ENCODE results near the gene MATK. TPM values are rescaled to one million over a fixed set of nuclear protein-coding genes. Genes with fewer than 3 reads are reported as not detected.

The MATK gene
- total and polyA plus RNA-seq, 7 donors, result 1.8 to 7.7 (median 6.6) TPM; not detected in 4

DNA sequence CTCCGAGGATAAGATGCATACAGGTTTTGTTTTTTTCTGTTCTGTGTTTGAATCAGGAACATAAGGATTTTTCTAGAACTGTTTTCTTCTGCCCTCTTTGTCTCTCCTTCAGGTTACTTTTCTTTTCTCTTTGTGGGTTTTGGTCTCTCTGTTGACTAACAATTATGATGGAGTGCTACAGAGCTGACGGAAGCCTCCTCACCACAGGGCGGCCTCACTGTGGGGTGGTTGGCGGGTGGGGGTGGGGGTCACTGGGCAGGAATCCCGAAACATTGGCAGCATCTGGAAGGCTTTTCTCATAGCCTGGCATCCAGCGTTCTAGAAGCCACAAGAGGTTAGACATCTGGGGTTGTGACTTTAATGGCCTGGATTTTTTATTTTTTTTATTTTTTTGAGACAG, 12.0 kb upstream of the MATK start:
- Histone ChIP-seq H3K36me3 (no peaks in the 10 kb centered on the region), H3K4me1 (peaks cover 0 to 13% (median 9%) of the 10 kb centered on the region in 4 donors), H3K27me3 (peaks cover 20 to 43% (median 27%) of the 10 kb centered on the region in 3 donors), H3K27ac (no peak overlapping the region), H3K4me3 (no peak overlapping the region), H3K9me3 (peaks cover 0 to 7% (median 0%) of the 10 kb centered on the region in 4 donors)
- intact Hi-C loops (cut with DNase I), result no loop called here
- no peak for DNase-seq
- 46 to 70% methylated on average over 6 of the region's 6 CpGs for WGBS, 2 donors
- TF ChIP-seq POLR2A (IDR thresholded peaks at IDR 0.05) (no peak), EP300 (IDR thresholded peaks at IDR 0.05) (no peak), POLR2AphosphoS5 (IDR thresholded peaks at IDR 0.05) (no peak)
- TF ChIP-seq, protein P1, sequence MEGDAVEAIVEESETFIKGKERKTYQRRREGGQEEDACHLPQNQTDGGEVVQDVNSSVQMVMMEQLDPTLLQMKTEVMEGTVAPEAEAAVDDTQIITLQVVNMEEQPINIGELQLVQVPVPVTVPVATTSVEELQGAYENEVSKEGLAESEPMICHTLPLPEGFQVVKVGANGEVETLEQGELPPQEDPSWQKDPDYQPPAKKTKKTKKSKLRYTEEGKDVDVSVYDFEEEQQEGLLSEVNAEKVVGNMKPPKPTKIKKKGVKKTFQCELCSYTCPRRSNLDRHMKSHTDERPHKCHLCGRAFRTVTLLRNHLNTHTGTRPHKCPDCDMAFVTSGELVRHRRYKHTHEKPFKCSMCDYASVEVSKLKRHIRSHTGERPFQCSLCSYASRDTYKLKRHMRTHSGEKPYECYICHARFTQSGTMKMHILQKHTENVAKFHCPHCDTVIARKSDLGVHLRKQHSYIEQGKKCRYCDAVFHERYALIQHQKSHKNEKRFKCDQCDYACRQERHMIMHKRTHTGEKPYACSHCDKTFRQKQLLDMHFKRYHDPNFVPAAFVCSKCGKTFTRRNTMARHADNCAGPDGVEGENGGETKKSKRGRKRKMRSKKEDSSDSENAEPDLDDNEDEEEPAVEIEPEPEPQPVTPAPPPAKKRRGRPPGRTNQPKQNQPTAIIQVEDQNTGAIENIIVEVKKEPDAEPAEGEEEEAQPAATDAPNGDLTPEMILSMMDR (IDR thresholded peaks at IDR 0.05), result no peak

DNA sequence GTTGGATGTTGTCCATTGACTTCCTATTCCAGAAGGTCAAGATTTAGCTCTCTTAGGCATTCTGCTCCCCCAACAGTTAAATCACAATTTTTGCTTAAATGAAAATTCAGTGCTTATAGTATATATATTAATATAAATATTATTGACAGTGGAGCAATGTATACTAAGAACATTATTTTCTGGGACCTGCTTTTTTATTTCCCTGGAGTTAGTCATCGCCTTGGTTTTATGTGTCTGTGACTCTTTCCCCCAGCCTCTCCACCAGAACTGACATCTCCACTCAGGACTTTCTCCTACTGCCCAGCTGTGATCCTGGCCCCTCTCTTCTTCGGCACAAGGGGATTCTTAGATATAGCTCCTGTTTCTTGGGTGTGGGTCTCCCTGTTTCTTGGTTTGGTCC, 10.2 kb upstream of the MATK start:
- Histone ChIP-seq H3K9me3 (peaks cover 0 to 7% (median 0%) of the 10 kb centered on the region in 4 donors), H3K4me1 (peaks cover 0 to 6% (median 4%) of the 10 kb centered on the region in 4 donors), H3K4me3 (no peak overlapping the region), H3K27ac (no peak overlapping the region), H3K27me3 (peaks cover 13 to 29% (median 18%) of the 10 kb centered on the region in 3 donors), H3K36me3 (no peaks in the 10 kb centered on the region)
- no peak for DNase-seq
- intact Hi-C loops (cut with DNase I), result no loop called here
- WGBS, 2 donors, result 95 to 96% methylated on average over 2 of the region's 2 CpGs
- TF ChIP-seq POLR2A (IDR thresholded peaks at IDR 0.05), result no peak
- TF ChIP-seq, protein P1 (IDR thresholded peaks at IDR 0.05), result no peak

DNA sequence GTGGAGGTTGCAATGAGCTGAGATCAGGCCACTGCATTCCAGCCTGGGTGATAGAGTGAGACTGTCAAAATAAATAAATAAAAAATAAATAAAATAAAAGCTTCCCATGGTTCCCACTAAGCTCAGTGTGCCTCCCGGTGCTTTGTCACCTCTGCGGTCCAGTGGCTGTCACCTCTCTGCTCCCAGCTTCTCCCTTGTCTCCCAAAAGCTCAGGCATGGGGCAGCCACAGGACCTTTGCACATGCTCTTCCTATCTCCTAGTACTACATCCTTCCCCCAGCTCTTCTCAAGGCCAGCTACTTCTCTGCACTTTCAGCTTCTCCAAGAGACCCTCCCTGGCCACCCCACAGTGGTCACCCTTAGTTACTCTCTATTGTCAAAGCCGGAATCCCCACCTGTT, 7.6 kb upstream of the MATK start:
- TF ChIP-seq POLR2A (IDR thresholded peaks at IDR 0.05) (no peak), POLR2AphosphoS5 (IDR thresholded peaks at IDR 0.05) (no peak), EP300 (IDR thresholded peaks at IDR 0.05) (no peak)
- TF ChIP-seq, protein P1 (IDR thresholded peaks at IDR 0.05), result no peak
- Histone ChIP-seq H3K27me3 (peaks cover 0 to 10% (median 0%) of the 10 kb centered on the region in 3 donors), H3K36me3 (no peaks in the 10 kb centered on the region), H3K27ac (no peak overlapping the region), H3K4me3 (no peak overlapping the region), H3K4me1 (no peaks in the 10 kb centered on the region), H3K9me3 (peaks cover 0 to 7% (median 0%) of the 10 kb centered on the region in 4 donors)
- intact Hi-C loops (cut with DNase I), result no loop called here
- WGBS, 2 donors, result 93 to 96% methylated on average over 3 of the region's 3 CpGs
- no peak for DNase-seq

DNA sequence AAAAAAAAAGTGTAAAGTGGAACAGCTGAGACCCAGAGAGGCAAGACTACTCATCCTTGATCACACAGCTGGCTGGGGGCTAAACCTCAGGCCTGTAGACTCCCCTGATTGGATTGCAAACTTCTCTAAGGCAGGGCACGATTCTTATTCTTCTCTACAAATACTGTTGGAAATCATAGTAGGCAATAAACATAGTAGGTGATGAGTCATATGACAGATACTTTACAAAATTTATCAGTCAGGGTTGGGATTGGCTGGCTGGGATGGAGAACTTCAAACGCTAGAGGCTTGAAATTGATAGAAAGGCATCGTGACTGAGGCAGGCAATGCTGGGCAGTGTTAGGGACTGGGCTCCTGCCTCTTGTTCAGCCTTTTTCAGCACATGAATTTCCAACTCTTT, 5.9 kb upstream of the MATK start:
- Histone ChIP-seq H3K4me1 (no peaks in the 10 kb centered on the region), H3K36me3 (no peaks in the 10 kb centered on the region), H3K4me3 (no peak overlapping the region), H3K27ac (no peak overlapping the region), H3K27me3 (peaks cover 0 to 7% (median 0%) of the 10 kb centered on the region in 3 donors), H3K9me3 (peaks cover 0 to 7% (median 0%) of the 10 kb centered on the region in 4 donors)
- DNase-seq, result no peak
- WGBS, 2 donors, result 54 to 79% methylated on average over 3 of the region's 3 CpGs
- TF ChIP-seq, protein P1 (IDR thresholded peaks at IDR 0.05), result no peak
- TF ChIP-seq EP300 (IDR thresholded peaks at IDR 0.05) (no peak), POLR2A (IDR thresholded peaks at IDR 0.05) (no peak), POLR2AphosphoS5 (IDR thresholded peaks at IDR 0.05) (no peak)
- intact Hi-C loops (cut with DNase I), result no loop called here

DNA sequence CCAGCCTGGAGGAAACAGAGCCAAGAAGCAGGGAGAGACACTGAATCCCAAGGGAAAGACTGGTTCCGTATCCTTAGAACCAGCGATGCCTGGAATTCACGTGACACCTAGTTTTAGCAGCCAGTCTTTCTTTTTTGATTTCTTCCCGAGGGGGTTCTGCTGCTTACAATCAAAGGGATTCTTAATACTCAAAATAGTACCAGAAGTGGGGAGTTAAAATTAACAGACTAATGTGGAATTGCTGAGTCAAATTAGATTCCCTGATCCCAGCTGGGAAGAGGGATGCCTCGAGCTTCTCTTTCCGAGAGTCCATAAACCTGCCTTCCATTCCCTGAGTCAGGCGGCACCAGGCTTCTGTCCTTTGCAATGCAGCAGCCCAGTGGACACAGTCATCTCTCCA, 4.8 kb upstream of the MATK start:
- WGBS, 2 donors, result 81 to 83% methylated on average over 7 of the region's 7 CpGs
- peaks cover 0 to 2% (median under 1%) of the 10 kb centered on the region in 4 donors for H3K4me1 ChIP-seq
- TF ChIP-seq EP300 (IDR thresholded peaks at IDR 0.05), result no peak
- TF ChIP-seq POLR2A (IDR thresholded peaks at IDR 0.05), result no peak
- TF ChIP-seq POLR2AphosphoS5 (IDR thresholded peaks at IDR 0.05), result no peak
- TF ChIP-seq, protein P1 (IDR thresholded peaks at IDR 0.05), result no peak
- no peaks in the 10 kb centered on the region for H3K9me3 ChIP-seq
- intact Hi-C loops (cut with DNase I), result no loop called here
- no peaks in the 10 kb centered on the region for H3K36me3 ChIP-seq
- peaks cover 0 to 18% (median 8%) of the 10 kb centered on the region in 3 donors for H3K27me3 ChIP-seq
- DNase-seq, result no peak
- H3K4me3 ChIP-seq, result no peak overlapping the region
- no peak overlapping the region for H3K27ac ChIP-seq

All from sigmoid colon (tissue), 7 donors.